ENCODE results near the gene GPR137B. TPM values are rescaled to one million over a fixed set of nuclear protein-coding genes. Genes with fewer than 3 reads are reported as not detected.
"Not testable (repeated sequence)": the region's sequence is repeated elsewhere in the genome, so short reads cannot be mapped to it uniquely, and the experiment has no call there.

GPR137B gene
- total RNA-seq, 1 donor from 2014 or later, result 4.2 TPM

DNA sequence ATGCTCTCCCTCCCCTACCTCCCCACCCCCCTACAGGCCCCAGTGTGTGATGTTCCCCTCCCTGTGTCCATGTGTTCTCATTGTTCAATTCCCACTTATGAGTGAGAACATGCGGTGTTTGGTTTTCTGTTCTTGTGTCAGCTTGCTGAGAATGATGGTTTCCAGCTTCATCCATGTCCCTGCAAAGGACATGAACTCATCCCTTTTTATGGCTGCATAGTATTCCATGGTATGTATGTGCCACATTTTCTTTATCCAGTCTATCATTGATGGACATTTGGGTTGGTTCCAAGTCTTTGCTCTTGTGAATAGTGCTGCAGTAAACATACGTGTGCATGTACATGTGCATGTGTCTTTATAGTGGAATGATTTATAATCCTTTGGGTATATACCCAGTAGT is 44.1 kb downstream of the GPR137B start:
- intact Hi-C loops (cut with micrococcal nuclease), result not testable (repeated sequence)

DNA sequence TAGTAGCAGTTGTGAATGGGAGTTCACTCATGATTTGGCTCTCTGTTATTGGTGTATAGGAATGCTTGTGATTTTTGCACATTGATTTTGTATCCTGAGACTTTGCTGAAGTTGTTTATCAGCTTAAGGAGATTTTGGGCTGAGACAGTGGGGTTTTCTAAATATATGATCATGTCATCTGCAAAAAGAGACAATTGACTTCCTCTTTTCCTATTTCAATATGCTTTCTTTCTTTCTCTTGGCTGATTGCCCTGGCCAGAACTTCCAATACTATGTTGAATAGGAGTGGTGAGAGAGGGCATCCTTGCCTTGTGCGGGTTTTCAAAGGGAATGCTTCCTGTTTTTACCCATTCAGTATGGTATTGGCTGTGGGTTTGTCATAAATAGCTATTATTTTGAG is 45.7 kb downstream of the GPR137B start:
- intact Hi-C loops (cut with micrococcal nuclease), result not testable (repeated sequence)

DNA sequence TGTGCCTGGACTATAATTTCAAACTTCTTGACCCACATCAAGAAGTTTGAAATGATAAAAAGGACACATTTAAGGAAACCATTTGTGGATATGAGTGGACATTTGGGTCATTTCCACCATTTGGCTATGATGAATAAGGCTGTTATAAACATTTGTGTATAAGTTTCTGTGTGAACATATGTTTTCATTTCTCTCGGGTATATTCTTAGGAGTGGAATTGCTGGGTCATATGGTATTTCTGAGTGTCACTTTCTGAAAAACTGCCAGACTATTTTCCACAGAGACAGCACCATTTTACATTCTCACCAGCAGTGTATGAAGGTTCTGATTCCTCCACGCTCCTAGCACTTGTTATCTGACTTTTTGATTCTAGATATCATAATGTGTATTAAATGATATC is 50.8 kb downstream of the GPR137B start:
- intact Hi-C loops (cut with micrococcal nuclease), result no loop called here

DNA sequence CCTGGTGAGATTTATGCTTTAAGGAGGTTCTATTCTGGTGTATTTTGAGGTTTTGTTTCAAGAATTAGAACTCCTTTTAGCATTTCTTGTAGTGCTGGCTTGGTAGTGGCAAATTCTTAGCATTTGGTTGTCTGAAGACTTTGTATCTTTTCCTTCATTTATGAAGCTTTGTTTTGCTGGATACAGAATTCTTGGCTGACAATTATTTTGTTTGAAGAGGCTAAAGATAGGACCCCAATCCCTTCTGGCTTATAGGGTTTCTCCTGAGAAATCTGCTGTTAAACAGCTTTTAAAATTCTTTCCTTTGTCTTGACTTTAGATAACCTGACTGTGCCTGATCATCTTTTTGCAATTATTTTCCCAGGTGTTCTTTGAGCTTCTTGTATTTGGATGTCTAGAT is 58.6 kb downstream of the GPR137B start:
- intact Hi-C loops (cut with micrococcal nuclease), result no loop called here

DNA sequence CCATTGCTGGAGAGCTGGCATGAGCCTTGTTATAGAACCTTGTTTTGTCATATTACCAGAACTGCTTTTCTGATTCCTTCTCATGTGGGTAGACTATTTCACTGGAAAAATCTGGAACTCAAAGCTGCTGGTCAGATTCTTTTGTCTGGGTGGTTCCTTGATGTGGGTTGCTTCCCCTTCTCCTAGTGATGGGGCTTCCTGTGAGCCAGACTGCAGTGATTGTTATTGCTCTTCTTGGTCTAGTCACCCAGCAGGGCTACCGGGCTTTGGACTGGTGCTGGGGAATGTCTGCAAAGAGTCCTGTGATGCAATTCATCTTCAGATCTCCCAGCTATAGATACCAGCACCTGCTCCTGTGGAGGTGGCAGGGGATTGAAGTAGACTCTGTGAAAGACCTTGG is 59.4 kb downstream of the GPR137B start:
- intact Hi-C loops (cut with micrococcal nuclease), result no loop called here

DNA sequence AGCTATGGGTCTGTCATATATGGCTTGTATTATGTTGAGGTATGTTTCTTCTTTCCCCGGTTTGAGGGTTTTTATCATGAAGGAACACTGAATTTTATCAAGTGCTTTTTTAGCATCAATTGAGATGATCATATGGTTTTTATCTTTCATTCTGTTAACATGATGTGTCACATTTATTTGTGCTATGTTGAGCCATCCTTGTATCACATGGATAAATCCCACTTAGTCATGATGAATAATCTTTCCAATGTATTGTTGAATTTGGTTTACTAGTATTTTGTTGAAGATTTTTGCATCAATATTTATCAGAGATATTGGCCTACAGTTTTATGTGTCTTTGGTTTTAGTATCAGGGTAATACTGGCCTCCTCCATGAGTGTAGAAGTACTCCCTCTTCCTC is 61.7 kb downstream of the GPR137B start:
- intact Hi-C loops (cut with micrococcal nuclease), result no loop called here

DNA sequence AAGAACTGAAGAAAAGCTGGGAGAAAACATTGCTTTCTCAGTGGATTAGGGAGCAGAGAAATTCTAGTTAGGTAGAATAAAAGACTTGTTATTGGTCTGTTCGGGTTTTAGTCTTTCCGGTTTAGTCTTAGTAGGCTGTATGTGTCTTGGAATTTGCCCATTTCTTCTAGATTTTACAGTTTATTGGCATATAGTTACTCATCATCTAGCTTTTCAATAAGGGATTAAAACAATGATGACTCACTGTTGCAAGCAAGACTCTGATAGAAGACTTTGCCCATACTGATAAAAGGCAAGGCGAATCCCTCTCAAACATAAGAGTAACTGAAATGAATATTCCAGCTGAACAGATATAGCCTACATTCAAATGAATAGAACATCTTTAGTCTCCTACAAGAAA is 62.3 kb downstream of the GPR137B start:
- intact Hi-C loops (cut with micrococcal nuclease), result no loop called here

DNA sequence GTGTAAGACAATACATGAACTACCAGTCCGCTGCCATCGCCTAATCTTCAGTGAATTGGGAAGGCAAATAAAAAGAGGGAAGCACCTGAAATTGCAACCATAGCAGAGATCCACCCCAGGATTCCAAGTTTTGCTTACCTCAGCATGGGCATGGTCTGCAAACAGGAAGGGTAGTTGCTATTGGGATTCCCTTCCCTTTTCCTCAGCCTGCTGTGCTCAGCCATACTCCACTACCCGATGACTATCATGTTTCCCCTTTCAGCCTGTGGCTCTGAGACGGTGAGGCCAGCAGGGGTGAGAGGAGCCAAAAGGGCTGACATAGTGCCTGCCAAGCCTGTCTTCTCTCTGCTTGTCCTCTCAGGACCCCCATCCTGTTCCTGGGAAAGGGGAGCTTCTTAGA is 64.2 kb downstream of the GPR137B start:
- intact Hi-C loops (cut with micrococcal nuclease), result no loop called here

DNA sequence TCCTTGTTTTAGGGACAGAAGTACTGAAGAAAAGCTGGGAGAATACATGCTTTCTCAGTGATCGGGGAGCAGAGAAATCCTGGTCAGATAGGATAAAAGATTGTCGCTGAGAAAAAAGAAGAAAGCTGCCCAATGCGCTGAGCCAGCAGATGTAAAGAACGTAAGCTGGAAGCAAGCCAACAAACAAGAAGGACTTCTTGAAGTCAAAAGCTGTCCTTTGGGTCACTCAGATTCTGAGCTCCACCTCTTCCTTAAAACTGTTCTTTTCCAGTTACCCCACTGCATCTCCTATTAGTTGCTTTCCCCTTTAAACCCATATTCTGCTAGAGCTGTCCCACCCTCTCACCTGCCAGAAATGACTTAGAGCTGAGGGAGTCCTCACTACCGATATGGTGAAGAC is 64.8 kb downstream of the GPR137B start:
- intact Hi-C loops (cut with micrococcal nuclease), result no loop called here

DNA sequence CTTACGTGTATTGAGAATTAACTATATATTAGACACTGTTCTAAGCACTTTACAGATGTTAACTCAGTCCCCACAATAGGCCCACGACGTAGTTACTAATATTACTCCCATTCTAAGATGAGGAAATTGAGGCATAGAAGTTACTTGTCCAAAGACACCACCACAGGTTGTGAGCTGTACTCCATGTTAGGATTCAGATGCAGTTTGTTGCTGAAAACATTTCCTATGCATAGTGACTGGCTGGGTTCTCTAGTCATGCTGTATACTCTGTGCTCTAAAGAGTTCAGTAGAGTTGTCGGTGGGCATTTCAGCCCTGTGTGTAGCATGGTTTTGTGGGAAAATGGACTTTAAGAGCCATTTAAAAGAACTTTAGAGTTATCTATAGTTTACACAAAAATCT is 65.2 kb downstream of the GPR137B start:
- intact Hi-C loops (cut with micrococcal nuclease), result no loop called here

DNA sequence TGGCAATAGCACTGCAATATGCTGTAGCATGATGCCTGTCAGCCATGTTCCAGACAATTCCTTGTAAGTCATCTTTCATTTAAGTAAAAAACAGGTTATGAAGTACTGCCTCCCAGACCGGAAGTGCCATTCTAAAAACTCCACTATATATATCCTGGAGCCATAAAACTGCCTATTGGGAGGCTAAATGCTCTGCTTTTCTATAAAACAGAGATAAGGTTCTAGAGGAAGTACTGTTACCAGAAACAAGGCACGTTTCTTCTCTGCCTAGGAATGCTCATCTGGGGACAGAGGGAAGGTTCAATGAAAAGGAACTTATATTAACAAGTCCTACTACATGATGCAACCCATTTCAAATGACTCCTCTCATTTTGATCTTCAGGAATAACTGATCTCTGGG is 66.8 kb downstream of the GPR137B start:
- intact Hi-C loops (cut with micrococcal nuclease), result no loop called here

DNA sequence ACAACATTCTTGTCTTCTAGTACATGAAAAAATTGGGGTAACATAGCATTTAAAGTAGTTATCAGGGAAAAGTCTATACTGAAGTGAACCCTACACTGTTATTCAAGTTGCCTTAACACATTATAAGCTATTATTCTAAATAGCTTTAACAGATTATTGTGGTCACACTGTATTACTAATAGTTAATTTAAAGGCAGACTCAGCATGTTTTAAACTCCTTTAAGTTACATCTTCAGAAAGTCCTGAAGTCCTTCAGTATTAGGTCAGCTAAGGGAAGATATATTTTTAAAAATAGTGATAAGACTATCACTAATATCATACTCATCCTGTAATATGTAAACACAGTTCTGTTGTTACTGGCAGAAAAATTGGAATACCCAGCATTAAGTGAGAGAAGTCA is 67.4 kb downstream of the GPR137B start:
- intact Hi-C loops (cut with micrococcal nuclease), result no loop called here

DNA sequence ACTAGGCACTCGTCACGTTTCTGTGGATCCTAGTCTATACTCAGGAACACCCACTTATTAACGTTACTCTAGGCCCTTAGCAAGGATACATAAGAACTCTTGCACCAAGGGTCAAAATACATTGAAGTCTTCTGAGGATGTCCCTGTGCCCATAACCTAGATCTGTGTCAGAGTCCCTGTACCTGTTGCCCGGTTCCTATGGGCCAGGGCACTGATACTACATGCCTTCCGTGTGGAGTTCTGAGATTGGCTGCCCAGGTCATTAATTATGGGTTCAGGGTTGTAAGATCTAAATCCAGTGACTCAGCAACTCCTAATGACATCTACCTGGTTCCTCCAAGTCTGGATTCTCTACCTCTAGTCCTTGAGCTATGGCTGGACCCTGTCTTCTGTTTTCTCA is 69.5 kb downstream of the GPR137B start:
- intact Hi-C loops (cut with micrococcal nuclease), result no loop called here

DNA sequence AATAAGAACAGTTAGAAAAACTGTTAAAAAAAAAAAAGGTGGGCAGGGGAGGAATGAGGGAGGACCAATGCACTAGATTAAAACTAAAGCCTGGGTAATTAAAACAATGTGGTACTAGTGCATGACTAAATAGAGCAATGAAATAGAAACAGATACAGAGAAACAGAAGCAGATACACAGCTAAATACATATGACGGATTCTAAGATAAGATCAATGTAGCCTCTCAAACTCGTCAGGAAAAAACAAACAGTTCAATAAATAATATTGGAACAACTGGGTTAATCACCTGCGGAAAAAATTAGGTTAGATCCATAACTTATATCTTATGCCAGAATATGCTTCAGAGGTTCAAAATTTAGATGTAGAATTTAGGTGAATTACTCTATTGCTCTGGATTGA is 71.2 kb downstream of the GPR137B start:
- intact Hi-C loops (cut with micrococcal nuclease), result no loop called here

DNA sequence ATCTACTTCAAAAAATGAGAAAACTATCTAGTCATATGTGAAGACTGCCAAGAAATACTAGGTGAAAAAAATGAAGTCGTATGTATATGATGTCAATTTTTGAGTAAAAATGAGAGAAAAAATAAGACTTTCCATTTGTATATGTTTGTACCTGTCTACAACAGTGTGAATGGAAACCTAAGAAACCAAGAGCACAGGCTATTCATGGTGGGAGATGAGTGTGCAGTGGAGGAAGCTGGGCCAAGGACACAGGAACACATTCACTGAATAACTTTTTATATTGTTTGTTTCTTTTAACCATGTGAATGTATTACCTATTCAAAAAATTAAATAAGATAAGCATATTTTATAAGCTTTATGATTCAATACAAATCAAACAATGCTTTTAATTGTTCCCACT is 72.4 kb downstream of the GPR137B start:
- intact Hi-C loops (cut with micrococcal nuclease), result no loop called here

DNA sequence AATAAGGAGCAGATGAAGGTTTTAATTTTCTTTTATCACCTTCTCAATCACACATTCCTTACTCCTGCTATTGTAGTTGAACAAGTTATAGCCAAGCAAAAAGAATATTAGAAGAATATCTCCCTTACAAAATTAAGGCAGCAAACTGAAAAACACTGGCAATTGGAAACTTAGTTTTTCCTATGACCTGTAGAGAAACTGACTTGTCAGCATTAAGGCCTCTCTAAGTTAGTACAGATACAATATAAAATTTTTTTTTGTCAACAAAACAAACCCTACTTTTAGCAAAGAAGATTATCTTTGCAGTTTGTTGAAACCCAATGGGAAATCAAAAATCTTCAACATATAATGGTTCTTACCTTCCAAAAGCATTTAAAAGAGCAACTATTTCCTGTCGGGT is 78.1 kb downstream of the GPR137B start:
- intact Hi-C loops (cut with micrococcal nuclease), result no loop called here

DNA sequence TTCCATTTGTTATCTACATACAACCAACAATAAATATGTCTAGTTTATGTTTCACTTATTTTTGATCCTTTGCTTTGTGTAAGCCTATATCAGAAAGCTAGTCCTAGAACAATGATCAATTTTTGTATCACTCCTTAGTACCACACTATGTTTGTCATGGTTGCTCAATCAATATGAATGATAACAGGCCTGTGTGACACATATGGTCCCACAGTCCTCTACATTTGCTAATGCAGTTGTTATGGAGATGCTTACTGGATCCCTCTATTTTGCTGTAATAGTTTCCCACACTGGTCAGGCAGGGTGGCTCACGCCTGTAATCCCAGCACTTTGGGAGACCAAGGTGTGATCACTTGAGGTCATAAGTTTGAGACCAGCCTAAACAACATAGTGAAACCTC is 80.3 kb downstream of the GPR137B start:
- intact Hi-C loops (cut with micrococcal nuclease), result no loop called here

DNA sequence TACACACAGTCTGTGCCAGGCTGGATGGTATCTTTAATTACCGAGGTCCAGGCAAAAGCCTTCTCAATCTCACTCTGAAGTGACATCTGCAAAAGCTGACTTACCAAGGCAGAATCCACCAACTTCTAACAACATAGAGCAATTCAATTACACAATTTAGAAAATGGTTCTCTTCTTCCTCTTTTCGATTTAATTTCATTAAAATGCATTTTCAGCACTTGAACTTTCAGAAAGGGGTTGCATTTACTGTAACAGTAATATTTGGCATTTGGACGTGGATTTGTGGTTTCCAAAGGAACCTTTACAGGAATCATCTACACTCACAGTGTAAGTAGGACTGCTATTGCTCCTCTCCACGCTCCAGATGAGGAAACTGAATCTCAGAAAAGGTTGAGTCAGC is 86.1 kb downstream of the GPR137B start:
- intact Hi-C loops (cut with micrococcal nuclease), result no loop called here

DNA sequence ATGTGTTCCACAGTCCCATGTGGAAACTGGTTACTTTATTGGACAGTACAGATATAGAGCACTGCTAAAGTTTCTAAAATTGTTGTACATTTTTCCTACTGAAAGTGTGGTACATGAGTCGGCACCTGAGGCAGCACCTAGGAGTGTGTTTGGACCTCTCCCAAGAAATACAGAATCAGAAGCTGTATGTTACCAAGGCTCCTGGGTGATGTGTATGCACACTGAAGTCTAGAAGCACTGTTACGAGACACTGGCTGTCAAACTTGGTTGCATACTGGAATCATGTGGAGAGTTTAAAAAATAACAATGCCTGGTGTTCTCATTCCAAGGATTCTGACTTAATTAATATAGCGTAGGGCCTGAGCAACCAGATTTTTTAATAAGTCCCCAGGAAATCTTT is 92.8 kb downstream of the GPR137B start:
- intact Hi-C loops (cut with micrococcal nuclease), result no loop called here

DNA sequence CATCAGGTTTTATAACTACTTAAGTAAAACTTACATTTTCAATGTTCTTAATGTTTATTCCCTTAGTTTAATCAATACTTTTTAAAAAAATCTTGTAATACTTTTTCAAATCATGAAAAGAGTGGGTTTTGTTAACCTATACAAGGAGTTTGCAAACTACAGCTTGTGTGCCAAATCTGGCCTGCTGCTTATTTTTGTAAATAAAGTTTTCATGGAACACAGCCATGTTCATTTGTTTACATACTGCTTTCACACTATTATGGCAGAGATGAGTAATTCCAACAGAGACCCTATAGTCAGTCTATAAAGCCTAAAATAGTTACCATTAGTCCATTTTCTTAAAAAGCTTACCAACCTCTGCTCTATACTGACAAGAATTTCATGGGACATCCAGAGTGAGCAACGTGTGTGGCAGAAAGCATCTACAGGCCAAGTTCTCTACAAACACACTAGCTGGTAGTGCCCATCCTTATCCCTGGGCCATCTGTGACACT is 96.8 kb downstream of the GPR137B start:
- intact Hi-C loops (cut with micrococcal nuclease), result no loop called here

DNA sequence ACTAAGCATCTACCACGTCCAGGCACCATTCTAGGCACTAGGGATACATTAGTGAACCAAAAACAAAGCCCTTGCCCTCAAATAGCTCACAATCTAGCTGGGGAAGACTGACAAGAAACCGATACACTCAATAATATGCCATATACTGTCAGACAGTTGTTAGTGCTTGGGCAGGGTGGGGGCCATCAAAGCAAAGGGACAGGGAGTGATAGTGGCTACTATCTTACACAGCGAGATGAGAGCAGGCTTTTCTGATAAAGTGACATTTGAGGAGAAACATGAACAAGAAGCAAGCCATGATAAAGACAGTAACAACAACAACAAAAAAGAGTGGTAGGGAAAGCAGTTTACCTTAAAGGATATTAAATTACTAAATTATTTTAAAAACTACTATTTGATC is 98.3 kb downstream of the GPR137B start:
- intact Hi-C loops (cut with micrococcal nuclease), result no loop called here

DNA sequence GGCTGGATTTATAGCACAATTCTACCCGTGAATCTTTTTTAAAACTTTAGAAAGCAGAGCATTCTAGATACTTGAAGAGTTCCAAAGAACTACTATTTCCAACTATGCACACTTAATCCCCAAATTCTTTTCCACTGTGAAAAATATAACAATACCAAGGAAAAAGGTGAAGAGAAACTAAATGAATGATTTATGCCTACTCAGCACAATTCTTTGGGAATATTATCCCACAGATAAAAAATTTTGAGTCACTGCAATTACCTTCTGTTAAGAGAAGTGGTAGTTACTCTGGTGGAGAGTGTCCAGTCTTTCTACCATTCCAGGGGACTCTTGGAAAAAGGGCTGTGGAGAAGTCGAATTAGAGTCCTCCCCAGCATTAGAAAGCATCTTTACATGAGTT is 100.2 kb downstream of the GPR137B start:
- intact Hi-C loops (cut with micrococcal nuclease), result no loop called here

DNA sequence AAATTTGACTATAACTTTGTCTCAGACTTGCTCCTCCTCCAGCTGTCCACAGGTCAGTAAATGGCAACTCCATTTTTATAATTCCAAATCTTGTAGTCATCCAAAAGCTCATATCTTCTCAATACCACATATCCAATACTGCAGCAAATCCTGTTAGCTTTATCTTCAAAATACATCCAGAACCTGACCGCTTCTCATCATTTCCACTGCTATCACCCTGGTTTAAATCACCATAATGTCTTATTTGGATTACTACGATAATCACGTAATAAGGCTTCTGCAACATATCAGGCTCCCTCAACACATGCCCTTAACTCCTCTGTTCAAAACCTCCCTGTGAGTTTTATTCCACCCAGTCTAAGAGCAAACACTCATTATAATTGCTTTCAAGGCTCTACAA is 104.9 kb downstream of the GPR137B start:
- intact Hi-C loops (cut with micrococcal nuclease), result no loop called here

DNA sequence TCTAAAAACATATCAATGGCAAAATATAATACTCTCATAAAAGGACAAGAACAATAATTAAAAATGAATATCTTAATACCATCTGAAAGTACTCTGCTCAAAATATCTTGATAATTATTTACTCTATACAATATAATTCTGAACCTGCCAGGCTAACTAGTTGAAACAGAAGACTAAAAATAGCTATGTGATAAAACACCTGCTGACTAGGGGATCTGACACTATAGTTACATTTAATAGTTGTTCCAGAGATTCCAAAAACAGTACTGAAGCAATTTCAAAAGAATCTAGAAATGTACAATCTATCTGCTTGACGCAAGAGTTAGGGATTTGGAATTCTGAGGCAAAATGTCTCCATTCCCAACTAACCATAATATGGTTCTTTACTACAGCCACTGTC is 109.2 kb downstream of the GPR137B start:
- intact Hi-C loops (cut with micrococcal nuclease), result no loop called here
